ENCODE results near the gene COL4A2. TPM values are rescaled to one million over a fixed set of nuclear protein-coding genes. Genes with fewer than 3 reads are reported as not detected.

COL4A2 gene
- total RNA-seq, 2 experiments from 2014 or later, result not detected

GRCh38 chr13:110549795-110550160, 242.7 kb downstream of the COL4A2 start:
- no peak overlapping the region for H3K27ac Mint-ChIP-seq
- ATAC-seq, result no peak
- no peaks in the 10 kb centered on the region for H3K27me3 Mint-ChIP-seq (ENCODE audit: low read depth)
- no peaks in the 10 kb centered on the region for H3K9me3 Mint-ChIP-seq (ENCODE audit: insufficient read depth)
- H3K4me1 Mint-ChIP-seq (ENCODE audit: low read depth), result no peaks in the 10 kb centered on the region
- peaks cover 2% of the 10 kb centered on the region for H3K36me3 Mint-ChIP-seq (ENCODE audit: low read depth)
- CTCF ChIA-PET, result interaction anchor here (1.8 kb wide), 1 partner anchor 94 kb away, joined by 4 read pairs; no protein-coding TSS in a partner anchor
- H3K4me3 Mint-ChIP-seq, result no peak overlapping the region
- no peak for DNase-seq
- POLR2A ChIA-PET, result no interaction called here

- Mint-ChIP-seq H3K36me3 (ENCODE audit: low read depth) (no peaks in the 10 kb centered on the region), H3K9me3 (ENCODE audit: insufficient read depth) (no peaks in the 10 kb centered on the region), H3K27ac (no peak overlapping the region), H3K4me3 (no peak overlapping the region), H3K27me3 (ENCODE audit: low read depth) (no peaks in the 10 kb centered on the region), H3K4me1 (ENCODE audit: low read depth) (peaks cover 5% of the 10 kb centered on the region)
- DNase-seq (no peak), ATAC-seq (no peak)
- ChIA-PET POLR2A (no interaction called here), CTCF (no interaction called here)
Measured at GRCh38 chr13:110551284-110551683, 244.2 kb downstream of the COL4A2 start.

- Mint-ChIP-seq H3K27ac (no peak overlapping the region), H3K9me3 (ENCODE audit: insufficient read depth) (no peaks in the 10 kb centered on the region), H3K27me3 (ENCODE audit: low read depth) (no peaks in the 10 kb centered on the region), H3K4me3 (no peak overlapping the region), H3K4me1 (ENCODE audit: low read depth) (peaks cover 7% of the 10 kb centered on the region), H3K36me3 (ENCODE audit: low read depth) (no peaks in the 10 kb centered on the region)
- ATAC-seq, result no peak
- POLR2A ChIA-PET, result no interaction called here
- CTCF ChIA-PET, result no interaction called here
- DNase-seq, result no peak
Measured at GRCh38 chr13:110552767-110553166, 245.7 kb downstream of the COL4A2 start.

GRCh38 chr13:110553417-110553816, 246.3 kb downstream of the COL4A2 start:
- H3K9me3 Mint-ChIP-seq (ENCODE audit: insufficient read depth), result no peaks in the 10 kb centered on the region
- peaks cover 7% of the 10 kb centered on the region for H3K4me1 Mint-ChIP-seq (ENCODE audit: low read depth)
- no peak overlapping the region for H3K4me3 Mint-ChIP-seq
- DNase-seq, result no peak
- CTCF ChIA-PET, result no interaction called here
- no peak overlapping the region for H3K27ac Mint-ChIP-seq
- H3K27me3 Mint-ChIP-seq (ENCODE audit: low read depth), result no peaks in the 10 kb centered on the region
- POLR2A ChIA-PET, result no interaction called here
- H3K36me3 Mint-ChIP-seq (ENCODE audit: low read depth), result no peaks in the 10 kb centered on the region
- no peak for ATAC-seq

GRCh38 chr13:110554227-110554836, 247.2 kb downstream of the COL4A2 start:
- no peak for ATAC-seq
- H3K9me3 Mint-ChIP-seq (ENCODE audit: insufficient read depth), result no peaks in the 10 kb centered on the region

GRCh38 chr13:110554946-110555345, 247.9 kb downstream of the COL4A2 start:
- Mint-ChIP-seq H3K36me3 (ENCODE audit: low read depth) (peaks cover 2% of the 10 kb centered on the region), H3K27me3 (ENCODE audit: low read depth) (no peaks in the 10 kb centered on the region), H3K9me3 (ENCODE audit: insufficient read depth) (no peaks in the 10 kb centered on the region), H3K4me1 (ENCODE audit: low read depth) (peaks cover 7% of the 10 kb centered on the region), H3K27ac (no peak overlapping the region), H3K4me3 (no peak overlapping the region)
- DNase-seq, result no peak
- ChIA-PET CTCF (no interaction called here), POLR2A (no interaction called here)
- no peak for ATAC-seq

More at GRCh38 chr13:110554227-110554836, 247.2 kb downstream of the COL4A2 start:
- POLR2A ChIA-PET, result no interaction called here
- H3K36me3 Mint-ChIP-seq (ENCODE audit: low read depth), result peaks cover 2% of the 10 kb centered on the region
- no peak overlapping the region for H3K4me3 Mint-ChIP-seq
- no peak overlapping the region for H3K27ac Mint-ChIP-seq
- peaks cover 7% of the 10 kb centered on the region for H3K4me1 Mint-ChIP-seq (ENCODE audit: low read depth)
- no peaks in the 10 kb centered on the region for H3K27me3 Mint-ChIP-seq (ENCODE audit: low read depth)
- CTCF ChIA-PET, result no interaction called here
- DNase-seq, result no peak

- Mint-ChIP-seq H3K4me1 (ENCODE audit: low read depth) (peaks cover 14% of the 10 kb centered on the region), H3K4me3 (no peak overlapping the region), H3K36me3 (ENCODE audit: low read depth) (peaks cover 2% of the 10 kb centered on the region), H3K27ac (no peak overlapping the region), H3K27me3 (ENCODE audit: low read depth) (no peaks in the 10 kb centered on the region), H3K9me3 (ENCODE audit: insufficient read depth) (no peaks in the 10 kb centered on the region)
- ATAC-seq (no peak), DNase-seq (no peak)
- ChIA-PET POLR2A (no interaction called here), CTCF (no interaction called here)
Measured at GRCh38 chr13:110555601-110556223, 248.6 kb downstream of the COL4A2 start.

- Mint-ChIP-seq H3K4me3 (no peak overlapping the region), H3K27me3 (ENCODE audit: low read depth) (no peaks in the 10 kb centered on the region)
- POLR2A ChIA-PET, result no interaction called here
Measured at GRCh38 chr13:110556224-110556606, 249.1 kb downstream of the COL4A2 start.

GRCh38 chr13:110557082-110557481, 250.0 kb downstream of the COL4A2 start:
- Mint-ChIP-seq H3K4me1 (ENCODE audit: low read depth) (peaks cover 20% of the 10 kb centered on the region), H3K9me3 (ENCODE audit: insufficient read depth) (no peaks in the 10 kb centered on the region), H3K36me3 (ENCODE audit: low read depth) (peaks cover 2% of the 10 kb centered on the region), H3K27ac (no peak overlapping the region), H3K4me3 (no peak overlapping the region), H3K27me3 (ENCODE audit: low read depth) (no peaks in the 10 kb centered on the region)
- POLR2A ChIA-PET, result no interaction called here
- ATAC-seq (no peak), DNase-seq (no peak)
- CTCF ChIA-PET, result interaction anchor here (0.6 kb wide), 1 partner anchor 871 kb away, joined by 4 read pairs; no protein-coding TSS in a partner anchor

More at GRCh38 chr13:110556224-110556606, 249.1 kb downstream of the COL4A2 start:
- Mint-ChIP-seq H3K36me3 (ENCODE audit: low read depth) (peaks cover 2% of the 10 kb centered on the region), H3K27ac (no peak overlapping the region), H3K4me1 (ENCODE audit: low read depth) (peaks cover 17% of the 10 kb centered on the region), H3K9me3 (ENCODE audit: insufficient read depth) (no peaks in the 10 kb centered on the region)
- no peak for DNase-seq
- no peak for ATAC-seq
- CTCF ChIA-PET, result no interaction called here

GRCh38 chr13:110557610-110558305, 250.7 kb downstream of the COL4A2 start:
- Mint-ChIP-seq H3K9me3 (ENCODE audit: insufficient read depth) (no peaks in the 10 kb centered on the region), H3K4me3 (no peak overlapping the region), H3K36me3 (ENCODE audit: low read depth) (peaks cover 2% of the 10 kb centered on the region), H3K27ac (no peak overlapping the region), H3K27me3 (ENCODE audit: low read depth) (no peaks in the 10 kb centered on the region), H3K4me1 (ENCODE audit: low read depth) (peaks cover 25% of the 10 kb centered on the region)
- DNase-seq, result no peak
- ChIA-PET CTCF (interaction anchor here (0.6 kb wide), 1 partner anchor 870 kb away, joined by 4 read pairs; no protein-coding TSS in a partner anchor), POLR2A (no interaction called here)
- ATAC-seq, result no peak

GRCh38 chr13:110559429-110559943, 252.4 kb downstream of the COL4A2 start:
- H3K9me3 Mint-ChIP-seq (ENCODE audit: insufficient read depth), result no peaks in the 10 kb centered on the region
- H3K36me3 Mint-ChIP-seq (ENCODE audit: low read depth), result peaks cover 2% of the 10 kb centered on the region
- H3K27me3 Mint-ChIP-seq (ENCODE audit: low read depth), result peaks cover 14% of the 10 kb centered on the region
- DNase-seq (no peak), ATAC-seq (no peak)
- CTCF ChIA-PET, result interaction anchor here (0.6 kb wide), 1 partner anchor 382 kb away, joined by 3 read pairs; no protein-coding TSS in a partner anchor
- H3K4me3 Mint-ChIP-seq, result no peak overlapping the region
- H3K4me1 Mint-ChIP-seq (ENCODE audit: low read depth), result peaks cover 35% of the 10 kb centered on the region
- POLR2A ChIA-PET, result no interaction called here
- H3K27ac Mint-ChIP-seq, result no peak overlapping the region

- ATAC-seq (no peak), DNase-seq (no peak)
- ChIA-PET POLR2A (no interaction called here), CTCF (interaction anchor here (0.6 kb wide), 1 partner anchor 382 kb away, joined by 3 read pairs; no protein-coding TSS in a partner anchor)
- Mint-ChIP-seq H3K36me3 (ENCODE audit: low read depth) (peaks cover 2% of the 10 kb centered on the region), H3K9me3 (ENCODE audit: insufficient read depth) (no peaks in the 10 kb centered on the region), H3K27me3 (ENCODE audit: low read depth) (peaks cover 19% of the 10 kb centered on the region), H3K27ac (no peak overlapping the region), H3K4me3 (no peak overlapping the region), H3K4me1 (ENCODE audit: low read depth) (peaks cover 35% of the 10 kb centered on the region)
Measured at GRCh38 chr13:110559986-110560385, 252.9 kb downstream of the COL4A2 start.

Measured in activated CD8-positive, alpha-beta T cell treated with anti-CD3 and anti-CD28 coated beads, Interleukin-2, amount 10 ng/mL, durations not matched to agents 7 days and 5 days (primary cell).